Activated CD8-positive, alpha-beta T cell treated with anti-CD3 and anti-CD28 coated beads for 36 hours (primary cell): ENCODE measurements around the gene FRMD4A. TPM values are rescaled to one million over a fixed set of nuclear protein-coding genes. Genes with fewer than 3 reads are reported as not detected.

Experiments
- ATAC-seq: fragments of 200-7000 bp; cut with Tn5 transposase; one replicate; pipeline ENCODE4 v1.10.0; 2021; ENCODE audit warnings: mild to moderate bottlenecking, moderate library complexity
- CTCF ChIA-PET: fragments of 350-600 bp; sonication (Branson Sonifier 250); formaldehyde crosslinking; loops from one replicate; lab custom pipeline; 2021; ENCODE audit warnings: antibody characterized with exemption; lab: Charles Lee
- POLR2A ChIA-PET: fragments of 350-600 bp; sonication (Branson Sonifier 250); formaldehyde crosslinking; loops from one replicate; lab custom pipeline; 2021; ENCODE audit warnings: antibody characterized with exemption; lab: Charles Lee
- DNase-seq: peaks from one replicate; pipeline ENCODE4 v3.0.0-alpha.2; 2020
- H3K27ac Mint-ChIP-seq: one replicate; pipeline ENCODE4 v1.8.0; 2021; ENCODE audit warnings: mild to moderate bottlenecking, mixed read lengths
- H3K27me3 Mint-ChIP-seq: one replicate; pipeline ENCODE4 v1.8.0; 2021; ENCODE audit warnings: mixed read lengths
- H3K36me3 Mint-ChIP-seq: one replicate; pipeline ENCODE4 v1.8.0; 2021; ENCODE audit warnings: low read depth, mixed read lengths
- H3K4me1 Mint-ChIP-seq: one replicate; pipeline ENCODE4 v1.8.0; 2021; ENCODE audit warnings: low read depth, mixed read lengths
- H3K4me3 Mint-ChIP-seq: one replicate; pipeline ENCODE4 v1.8.0; 2021; ENCODE audit warnings: mild to moderate bottlenecking, moderate library complexity, mixed read lengths
- H3K9me3 Mint-ChIP-seq: one replicate; pipeline ENCODE4 v1.8.0; 2021; ENCODE audit warnings: mixed read lengths
- intact Hi-C: fragments of 100-400 bp; cut with micrococcal nuclease; formaldehyde crosslinking; loops from one replicate; pipeline ENCODE4 v1.10.0; 2022
- total RNA-seq, 2 experiments: library from RNA; stranded (reverse); gene quantifications; one replicate each; pipeline ENCODE4 v1.2.3, GENCODE V29; 2021
- TF ChIP-seq, protein P1 (sequence below): fragments of 200-600 bp; IDR thresholded peaks from one replicate; pipeline ENCODE4 v1.8.0; 2022; ENCODE audit warnings: antibody characterized with exemption, mild to moderate bottlenecking

The FRMD4A gene
- total RNA-seq, 2 experiments from 2014 or later, result 2.1 to 2.8 TPM

GRCh38 chr10:14032406-14032998 is 298.2 kb downstream of the FRMD4A start:
- ChIA-PET CTCF (interaction anchor here (0.6 to 2.1 kb wide), 5 partner anchors 9 to 300 kb away, joined by 3 to 8 read pairs (median 3); no protein-coding TSS in a partner anchor), POLR2A (interaction anchor here (1.7 kb wide), 1 partner anchor 153 kb away, joined by 5 read pairs; no protein-coding TSS in a partner anchor)
- no peaks in the 10 kb centered on the region for H3K27me3 Mint-ChIP-seq
- ATAC-seq (peak; percentile 58), DNase-seq (peak; percentile 65)
- intact Hi-C loops, result no loop called here
- no peaks in the 10 kb centered on the region for H3K36me3 Mint-ChIP-seq
- TF ChIP-seq, protein P1, sequence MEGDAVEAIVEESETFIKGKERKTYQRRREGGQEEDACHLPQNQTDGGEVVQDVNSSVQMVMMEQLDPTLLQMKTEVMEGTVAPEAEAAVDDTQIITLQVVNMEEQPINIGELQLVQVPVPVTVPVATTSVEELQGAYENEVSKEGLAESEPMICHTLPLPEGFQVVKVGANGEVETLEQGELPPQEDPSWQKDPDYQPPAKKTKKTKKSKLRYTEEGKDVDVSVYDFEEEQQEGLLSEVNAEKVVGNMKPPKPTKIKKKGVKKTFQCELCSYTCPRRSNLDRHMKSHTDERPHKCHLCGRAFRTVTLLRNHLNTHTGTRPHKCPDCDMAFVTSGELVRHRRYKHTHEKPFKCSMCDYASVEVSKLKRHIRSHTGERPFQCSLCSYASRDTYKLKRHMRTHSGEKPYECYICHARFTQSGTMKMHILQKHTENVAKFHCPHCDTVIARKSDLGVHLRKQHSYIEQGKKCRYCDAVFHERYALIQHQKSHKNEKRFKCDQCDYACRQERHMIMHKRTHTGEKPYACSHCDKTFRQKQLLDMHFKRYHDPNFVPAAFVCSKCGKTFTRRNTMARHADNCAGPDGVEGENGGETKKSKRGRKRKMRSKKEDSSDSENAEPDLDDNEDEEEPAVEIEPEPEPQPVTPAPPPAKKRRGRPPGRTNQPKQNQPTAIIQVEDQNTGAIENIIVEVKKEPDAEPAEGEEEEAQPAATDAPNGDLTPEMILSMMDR, result peak; percentile 82
- no peaks in the 10 kb centered on the region for H3K9me3 Mint-ChIP-seq
- no peak overlapping the region for H3K4me3 Mint-ChIP-seq
- peaks cover 8% of the 10 kb centered on the region for H3K4me1 Mint-ChIP-seq
- H3K27ac Mint-ChIP-seq, result no peak overlapping the region

- ATAC-seq, result no peak
- no peak for DNase-seq
- peaks cover 10% of the 10 kb centered on the region for H3K27me3 Mint-ChIP-seq
- TF ChIP-seq, protein P1, result no peak
- no peaks in the 10 kb centered on the region for H3K36me3 Mint-ChIP-seq
- no peak overlapping the region for H3K4me3 Mint-ChIP-seq
- ChIA-PET POLR2A (interaction anchor here (1.2 kb wide), 1 partner anchor 137 kb away, joined by 3 read pairs; no protein-coding TSS in a partner anchor), CTCF (no interaction called here)
- H3K27ac Mint-ChIP-seq, result no peak overlapping the region
- H3K9me3 Mint-ChIP-seq, result no peaks in the 10 kb centered on the region
- peaks cover 12% of the 10 kb centered on the region for H3K4me1 Mint-ChIP-seq
- intact Hi-C loops, result no loop called here
Observed at GRCh38 chr10:14026325-14026724, 304.4 kb downstream of the FRMD4A start.

DNA sequence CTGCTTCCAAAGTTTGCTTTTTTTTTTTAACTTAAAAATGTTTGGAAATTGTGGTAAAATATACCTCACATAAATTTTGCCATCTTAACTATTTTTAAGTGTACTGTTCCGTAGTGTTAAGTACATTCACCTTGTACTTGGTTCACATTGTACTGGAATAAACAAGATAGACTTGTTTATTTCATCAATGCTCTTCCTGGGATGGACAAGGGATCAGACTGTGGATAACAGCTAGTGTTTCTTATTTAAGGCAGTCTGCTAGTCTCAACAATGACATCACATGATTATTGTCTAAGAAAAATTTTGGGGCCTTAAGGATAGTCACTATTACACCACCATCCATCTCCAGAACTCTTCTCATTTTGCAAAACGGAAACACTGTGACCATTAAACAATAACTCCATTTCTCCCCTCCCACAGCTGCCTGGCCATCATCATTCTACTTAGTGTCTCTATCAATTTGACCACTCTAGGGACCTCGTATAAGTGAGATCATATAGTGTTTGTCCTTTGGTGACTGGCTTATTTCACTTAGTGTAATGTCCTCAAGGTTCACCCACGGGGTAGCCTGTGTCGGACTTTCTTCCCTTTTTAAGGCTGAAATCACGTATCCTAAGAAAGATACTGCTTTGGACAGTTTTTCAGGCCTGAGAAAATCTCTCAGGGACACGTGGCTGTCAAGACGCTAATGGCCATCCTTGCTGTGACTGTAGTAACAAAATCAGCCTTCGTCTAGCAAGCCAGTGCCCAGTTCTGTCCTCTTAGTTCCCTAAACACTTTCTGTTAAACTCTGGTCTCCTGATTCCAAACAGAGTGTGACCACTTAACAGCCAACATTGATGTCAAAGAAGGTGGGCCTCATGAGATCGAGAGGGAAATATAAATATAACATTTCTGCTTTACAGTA is 305.2 kb downstream of the FRMD4A start:
- Mint-ChIP-seq H3K27me3 (peaks cover 10% of the 10 kb centered on the region), H3K36me3 (no peaks in the 10 kb centered on the region), H3K4me1 (peaks cover 12% of the 10 kb centered on the region), H3K9me3 (no peaks in the 10 kb centered on the region), H3K27ac (no peak overlapping the region), H3K4me3 (no peak overlapping the region)
- ChIA-PET CTCF (interaction anchor here (1.3 kb wide), 1 partner anchor 9 kb away, joined by 3 read pairs; no protein-coding TSS in a partner anchor), POLR2A (interaction anchor here (0.6 to 1.2 kb wide), 2 partner anchors 10 to 137 kb away, joined by 3 read pairs; no protein-coding TSS in a partner anchor)
- TF ChIP-seq, protein P1, result no peak
- DNase-seq (no peak), ATAC-seq (no peak)
- intact Hi-C loops, result no loop called here

- Mint-ChIP-seq H3K27me3 (peaks cover 10% of the 10 kb centered on the region), H3K4me3 (no peak overlapping the region), H3K27ac (no peak overlapping the region), H3K4me1 (peaks cover 12% of the 10 kb centered on the region), H3K36me3 (no peaks in the 10 kb centered on the region), H3K9me3 (peaks cover 1% of the 10 kb centered on the region)
- TF ChIP-seq, protein P1, result no peak
- no peak for DNase-seq
- CTCF ChIA-PET, result interaction anchor here (1.3 kb wide), 1 partner anchor 9 kb away, joined by 3 read pairs; no protein-coding TSS in a partner anchor
- ATAC-seq, result no peak
- intact Hi-C loops, result no loop called here
- POLR2A ChIA-PET, result interaction anchor here (0.6 to 0.7 kb wide), 3 partner anchors 9 to 157 kb away, joined by 3 to 4 read pairs (median 3); no protein-coding TSS in a partner anchor
Observed at GRCh38 chr10:14024329-14025202, 306.2 kb downstream of the FRMD4A start.
